GM12874 (cell line): Measurements from ENCODE around the gene GALM.

Experiments used
- CTCF ChIP-seq: IDR thresholded peaks from 2 replicates; pipeline ENCODE4 v1.5.1; 2011; ENCODE audit warnings: low read depth, mild to moderate bottlenecking, control low read depth, low read length, moderate library complexity; ENCODE audit not compliant: insufficient read depth

GALM gene

GRCh38 chr2:38747819-38748218, 81.9 kb downstream of the GALM start:
- TF ChIP-seq CTCF: no peak

DNA sequence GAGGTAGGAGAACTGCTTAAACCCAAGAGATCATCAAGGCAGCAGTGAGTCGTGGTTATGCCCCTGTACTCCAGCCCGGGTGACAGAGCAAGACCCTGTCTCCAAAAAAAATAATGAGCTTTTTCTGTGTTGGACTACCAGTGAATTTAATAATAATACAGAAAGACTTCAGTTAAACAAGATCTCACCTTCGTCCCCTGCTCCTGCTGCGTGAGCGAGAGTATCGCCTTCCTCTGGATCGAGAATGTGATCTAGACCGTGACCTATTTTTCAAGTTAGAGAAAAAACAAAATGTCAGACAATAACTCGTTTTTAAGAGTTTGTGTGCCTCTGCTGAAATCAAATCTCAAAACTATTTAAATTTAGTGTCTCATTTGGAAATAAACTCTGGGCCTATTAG, 82.5 kb downstream of the GALM start:
- TF ChIP-seq CTCF: no peak

- no peak for TF ChIP-seq CTCF
Measured at GRCh38 chr2:38748943-38749804, 83.3 kb downstream of the GALM start.

- TF ChIP-seq CTCF: no peak
Measured at GRCh38 chr2:38750011-38750890, 84.3 kb downstream of the GALM start.

DNA sequence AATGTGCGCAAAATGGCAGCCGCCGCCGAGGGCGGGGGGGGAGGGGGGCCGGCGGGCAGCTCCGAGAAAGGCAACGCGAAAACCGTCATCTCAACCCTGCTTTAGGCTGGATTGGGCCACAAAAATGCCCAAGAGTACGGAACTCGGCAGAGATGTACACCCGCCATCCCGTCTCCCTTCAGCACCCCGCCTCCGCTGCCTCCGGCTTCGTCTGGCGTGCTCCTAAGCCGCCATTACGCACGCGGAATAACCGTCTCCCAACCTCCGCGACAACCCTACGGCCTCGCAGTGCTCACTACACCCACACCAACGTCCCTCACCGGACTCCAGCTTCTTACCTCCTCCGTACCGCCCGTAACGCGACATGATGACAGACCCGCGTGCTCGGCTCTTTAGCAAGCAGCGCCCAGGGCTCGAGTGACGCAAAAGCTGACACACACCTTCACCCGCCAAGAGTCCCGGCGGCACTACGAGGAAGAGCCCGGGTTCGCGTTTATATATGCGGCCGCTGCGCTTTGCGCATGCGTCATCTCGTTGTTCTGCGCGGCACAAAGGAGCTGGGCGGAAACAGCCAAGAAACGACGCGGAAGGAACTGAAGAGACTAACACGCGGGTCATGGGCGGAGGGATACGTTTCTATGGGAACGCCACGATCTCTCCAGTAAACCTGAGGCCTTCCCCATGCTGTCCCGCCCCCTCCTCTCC, 85.1 kb downstream of the GALM start, which contains the start of gene SRSF7:
Gene SRSF7, minus strand, starts transcription at position 471 of the 705 bp plus-strand sequence. Its CDS starts 105 bp downstream, at position 366.
- TF ChIP-seq CTCF: no peak

- TF ChIP-seq CTCF: no peak
Measured at GRCh38 chr2:38751596-38752410, 85.9 kb downstream of the GALM start.
